GM19238 (cell line): ENCODE data around the gene WDR59.
"Not testable (repeated sequence)": the region's sequence is repeated elsewhere in the genome, so short reads cannot be mapped to it uniquely, and the experiment has no call there.

Experiments used
- DNase-seq: peaks from one replicate; pipeline ENCODE4 v3.0.0; 2011; ENCODE audit warnings: low spot score; ENCODE audit not compliant: insufficient read length

WDR59 gene

GRCh38 chr16:75012380-75013081 is 27.6 kb upstream of the WDR59 start:
- no peak for DNase-seq

GRCh38 chr16:75011634-75012307 is 26.8 kb upstream of the WDR59 start:
- no peak for DNase-seq

DNA sequence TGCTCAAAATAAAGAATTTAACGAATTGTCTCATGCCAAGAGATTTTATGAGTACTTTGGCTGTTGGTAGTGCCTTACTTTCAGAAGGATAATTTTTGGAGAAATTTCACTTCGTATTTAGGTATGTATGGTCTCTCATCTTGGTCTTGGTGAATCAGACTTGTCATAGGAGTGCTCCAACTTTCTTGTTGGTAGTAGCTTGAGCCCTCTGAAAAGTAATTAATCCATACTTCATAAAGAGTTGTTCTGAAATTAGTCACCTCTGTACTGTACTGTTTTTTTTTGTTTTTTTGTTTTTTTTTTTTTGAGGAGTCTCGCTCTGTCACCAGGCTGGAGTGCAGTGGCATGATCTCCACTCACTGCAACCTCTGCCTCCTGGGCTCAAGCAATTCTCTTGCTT is 25.5 kb upstream of the WDR59 start:
- DNase-seq: no peak

GRCh38 chr16:75007443-75007842 is 22.5 kb upstream of the WDR59 start:
- no peak for DNase-seq

- no peak for DNase-seq
Measured at GRCh38 chr16:75005697-75006096, 20.8 kb upstream of the WDR59 start.

DNA sequence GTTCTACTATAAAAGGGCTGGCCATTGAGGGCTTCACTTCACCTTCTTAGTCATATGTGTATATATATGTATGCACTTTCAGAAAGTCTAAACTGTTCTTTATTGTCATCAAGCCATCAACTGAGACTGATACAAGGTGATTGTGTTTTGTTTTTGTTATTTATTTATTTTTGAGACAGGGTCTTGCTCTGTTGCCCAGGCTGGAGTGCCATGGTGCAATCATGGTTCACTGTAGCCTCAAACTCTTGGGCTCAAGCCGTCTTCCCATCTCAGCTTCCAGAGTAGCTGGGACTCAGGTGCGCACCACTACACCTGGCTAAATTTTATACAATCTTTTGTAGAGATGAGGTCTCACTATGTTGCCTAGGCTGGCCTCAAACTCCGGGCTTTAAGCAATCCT is 19.5 kb upstream of the WDR59 start:
- no peak for DNase-seq

- DNase-seq: no peak
Measured at GRCh38 chr16:75003931-75004330, 19.0 kb upstream of the WDR59 start.

DNA sequence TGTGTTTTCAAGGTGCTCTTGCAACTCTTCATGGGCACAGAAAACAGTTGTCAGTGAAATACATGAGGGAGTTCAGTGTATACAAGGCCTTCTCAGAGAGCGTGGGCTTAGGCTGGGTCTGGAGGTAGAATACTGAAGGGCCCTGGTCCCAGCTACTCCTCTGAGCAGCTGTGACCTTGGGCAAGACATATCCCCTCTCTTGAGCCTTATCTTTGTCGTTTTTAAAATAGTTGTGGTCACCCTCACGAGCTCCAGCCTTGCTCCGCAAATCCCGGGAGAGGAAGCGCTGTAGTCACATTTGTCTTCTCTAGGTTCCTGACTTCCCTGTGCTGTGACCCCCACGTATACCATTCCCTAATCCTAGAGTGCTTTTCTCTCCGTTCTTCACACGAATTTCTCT is 17.6 kb upstream of the WDR59 start:
- no peak for DNase-seq

GRCh38 chr16:75000481-75001081 is 15.7 kb upstream of the WDR59 start:
- no peak for DNase-seq

DNA sequence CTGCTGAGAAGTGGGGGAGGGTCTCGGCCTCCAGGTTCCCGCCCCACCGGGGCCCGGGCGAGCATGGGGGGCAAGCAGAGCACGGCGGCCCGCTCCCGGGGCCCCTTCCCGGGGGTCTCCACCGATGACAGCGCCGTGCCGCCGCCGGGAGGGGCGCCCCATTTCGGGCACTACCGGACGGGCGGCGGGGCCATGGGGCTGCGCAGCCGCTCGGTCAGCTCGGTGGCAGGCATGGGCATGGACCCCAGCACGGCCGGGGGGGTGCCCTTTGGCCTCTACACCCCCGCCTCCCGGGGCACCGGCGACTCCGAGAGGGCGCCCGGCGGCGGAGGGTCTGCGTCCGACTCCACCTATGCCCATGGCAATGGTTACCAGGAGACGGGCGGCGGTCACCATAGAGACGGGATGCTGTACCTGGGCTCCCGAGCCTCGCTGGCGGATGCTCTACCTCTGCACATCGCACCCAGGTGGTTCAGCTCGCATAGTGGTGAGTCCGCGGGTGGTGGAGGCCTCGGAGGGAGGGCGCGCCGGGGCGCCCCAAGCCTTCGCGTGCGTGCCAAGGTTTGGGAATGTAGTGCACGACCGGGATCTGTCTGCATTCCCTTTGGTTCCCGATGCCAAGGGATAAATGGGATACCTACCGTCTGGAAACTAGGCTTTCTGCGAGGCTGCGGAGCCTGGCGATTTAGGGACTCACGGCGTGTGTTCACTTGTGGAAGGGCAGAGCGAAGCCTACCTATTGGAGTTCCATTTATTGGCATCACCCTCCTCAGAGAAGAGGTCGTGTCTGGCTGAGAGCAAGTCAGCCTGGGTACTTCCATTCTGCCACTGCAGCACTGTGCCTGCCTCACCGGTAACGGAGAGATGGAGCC is 14.9 kb upstream of the WDR59 start:
- DNase-seq: peak; percentile 60

DNA sequence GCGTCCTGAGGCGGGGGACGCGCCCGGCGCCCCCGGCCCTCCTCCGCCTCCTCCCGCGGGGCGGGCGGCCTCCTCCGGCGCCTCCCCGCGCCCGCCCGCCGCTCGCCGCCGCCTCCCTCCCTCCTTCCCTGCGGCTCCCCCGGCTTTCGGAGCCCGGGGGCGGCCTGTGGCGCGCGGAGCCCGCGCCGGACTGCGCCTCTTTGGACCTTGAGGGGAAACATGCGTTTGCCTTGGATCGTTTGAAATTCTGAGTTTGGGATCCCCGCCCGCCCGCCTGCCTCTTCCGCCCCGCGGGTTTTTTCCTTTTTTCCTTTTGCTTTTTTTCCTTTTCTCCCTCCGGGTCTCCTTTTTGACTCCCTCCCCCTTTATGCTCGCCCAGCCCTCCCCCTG is 14.3 kb upstream of the WDR59 start:
- peak; percentile 35 for DNase-seq

DNA sequence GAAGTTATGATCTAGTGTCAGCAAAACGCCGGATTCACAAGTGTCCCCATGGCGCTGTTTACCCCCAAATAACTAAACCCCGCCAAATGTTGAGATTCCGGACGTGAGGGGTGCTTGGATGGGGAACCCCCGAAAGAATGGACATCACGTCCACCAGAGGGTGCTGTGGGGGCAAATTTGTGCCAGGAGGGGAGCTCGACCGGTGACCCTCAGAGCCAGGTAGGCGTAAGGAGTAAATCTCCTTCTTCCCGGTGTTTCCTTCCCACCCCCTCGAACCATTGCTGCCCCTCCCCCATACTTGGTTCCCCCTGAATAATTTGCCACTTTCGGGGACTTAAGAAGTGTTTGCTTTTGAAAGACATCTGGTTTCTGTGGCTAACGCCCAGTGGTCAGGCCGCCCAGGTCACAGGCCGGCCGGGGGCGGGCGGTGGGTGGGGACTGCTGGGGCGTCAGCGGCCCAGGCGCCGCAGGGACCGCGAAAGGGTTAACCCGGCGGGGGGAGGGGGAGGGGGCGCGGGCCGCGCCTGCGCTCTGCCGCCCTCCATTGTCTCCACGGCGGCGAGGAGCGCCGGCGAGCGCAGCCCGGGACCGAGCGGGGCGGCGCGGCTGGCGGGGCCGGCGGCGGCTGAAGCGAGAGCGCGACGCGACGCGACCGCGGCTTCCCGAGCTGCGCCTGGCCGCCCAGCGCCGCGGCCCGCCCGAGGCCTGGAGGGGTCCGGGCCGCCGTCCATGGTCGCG is 13.7 kb upstream of the WDR59 start, which contains the start of gene ZNRF1:
TSS of gene ZNRF1 (plus strand) at position 544 of the 738 bp plus-strand sequence. CDS start 648 bp downstream, outside the sequence.
- peak; percentile 88 for DNase-seq

DNA sequence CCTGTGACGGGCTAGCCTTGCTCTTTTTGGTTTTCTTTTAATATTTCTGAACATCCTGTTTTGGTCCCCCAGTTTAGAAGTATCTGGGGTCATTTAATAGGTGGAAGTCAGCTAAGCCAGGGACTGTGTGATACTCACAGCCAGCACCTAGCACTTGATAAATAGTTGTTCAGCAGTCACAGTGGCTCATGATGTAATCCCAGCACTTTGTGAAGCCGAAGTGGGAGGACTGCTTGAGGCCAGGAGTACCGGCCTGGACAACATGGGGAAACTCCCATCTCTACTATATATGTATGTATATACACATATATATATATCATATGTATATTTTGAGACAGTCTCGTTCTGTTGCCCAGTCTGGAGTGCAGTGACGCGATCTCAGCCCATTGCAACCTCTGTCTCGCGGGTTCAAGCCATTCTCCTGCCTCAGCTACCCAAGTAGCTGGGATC is 12.1 kb upstream of the WDR59 start:
- DNase-seq: no peak

- no peak for DNase-seq
Measured at GRCh38 chr16:74995986-74996385, 11.1 kb upstream of the WDR59 start.

DNA sequence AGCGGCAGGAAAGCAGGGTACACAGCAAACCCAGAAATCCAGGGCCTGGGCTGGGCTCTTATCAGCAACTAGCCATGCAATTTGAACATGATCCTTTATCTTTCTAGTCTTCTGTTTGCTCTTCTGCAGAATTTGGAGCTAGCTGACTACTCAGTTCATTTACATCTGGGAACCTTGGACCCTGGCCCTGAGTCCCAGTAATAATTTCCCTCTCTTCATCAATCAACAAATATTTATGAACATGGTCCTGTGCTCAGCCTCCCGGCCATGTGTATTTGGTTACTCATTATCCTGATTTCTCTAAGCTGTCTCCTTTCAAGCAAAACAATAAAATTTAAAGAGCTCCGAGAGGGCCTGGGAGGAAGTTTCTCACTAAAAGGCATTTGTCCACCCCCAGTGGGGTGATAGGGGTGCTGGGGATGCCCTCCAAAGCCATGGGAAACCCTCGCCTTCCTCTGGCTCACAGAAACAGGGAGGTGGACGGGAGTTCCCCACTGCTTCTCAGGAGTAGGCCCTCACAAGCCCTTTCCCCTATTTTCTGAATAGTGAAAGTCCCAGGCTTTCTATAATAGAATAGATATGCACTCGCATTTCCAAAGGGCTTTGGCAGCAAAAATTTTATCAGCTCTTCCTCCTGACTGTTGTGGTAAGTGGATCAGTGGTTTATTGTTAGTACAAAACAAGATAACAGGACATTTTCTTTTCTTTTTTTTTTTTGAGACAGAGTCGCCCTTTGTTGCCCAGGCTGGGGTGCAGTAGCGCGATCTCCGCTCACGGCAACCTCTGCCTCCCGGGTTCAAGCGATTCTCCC is 6.9 kb upstream of the WDR59 start:
- DNase-seq: no peak

DNA sequence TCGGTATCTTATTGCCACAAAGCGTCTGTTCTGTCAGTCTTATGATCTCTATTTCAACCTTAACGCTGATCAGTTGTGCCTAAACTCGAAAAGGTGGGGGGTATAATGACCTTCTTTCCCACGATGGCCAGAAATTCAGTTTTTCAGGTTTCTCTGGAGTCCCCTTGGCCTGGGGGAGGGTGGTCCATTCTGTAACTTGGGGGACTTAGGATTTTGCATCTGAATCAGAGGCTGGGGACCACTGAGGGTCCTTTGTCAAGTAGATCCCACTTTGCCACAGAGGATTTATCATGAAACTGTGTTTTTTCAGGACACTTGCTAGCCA is 6.3 kb upstream of the WDR59 start:
- DNase-seq: no peak

GRCh38 chr16:74990832-74991231 is 5.9 kb upstream of the WDR59 start:
- DNase-seq: no peak

DNA sequence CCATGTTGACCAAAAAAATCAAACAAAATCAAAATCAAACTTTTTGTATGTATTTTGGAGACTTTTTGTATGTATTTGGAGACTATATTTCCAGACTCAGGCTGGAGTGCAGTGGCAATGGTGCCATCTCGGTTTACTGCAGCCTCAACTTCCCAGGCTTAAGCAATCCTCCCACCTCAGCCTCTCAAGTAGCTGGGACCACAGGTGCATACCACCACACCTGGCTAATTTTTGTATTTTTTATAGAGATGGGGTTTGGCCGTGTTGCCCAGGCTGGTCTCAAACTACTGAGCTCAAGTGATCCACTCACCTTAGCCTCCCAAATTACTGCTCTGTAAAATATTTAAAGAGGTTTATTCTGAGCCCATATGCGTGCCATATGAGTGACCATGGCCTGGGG is 4.9 kb upstream of the WDR59 start:
- not testable (repeated sequence) for DNase-seq

DNA sequence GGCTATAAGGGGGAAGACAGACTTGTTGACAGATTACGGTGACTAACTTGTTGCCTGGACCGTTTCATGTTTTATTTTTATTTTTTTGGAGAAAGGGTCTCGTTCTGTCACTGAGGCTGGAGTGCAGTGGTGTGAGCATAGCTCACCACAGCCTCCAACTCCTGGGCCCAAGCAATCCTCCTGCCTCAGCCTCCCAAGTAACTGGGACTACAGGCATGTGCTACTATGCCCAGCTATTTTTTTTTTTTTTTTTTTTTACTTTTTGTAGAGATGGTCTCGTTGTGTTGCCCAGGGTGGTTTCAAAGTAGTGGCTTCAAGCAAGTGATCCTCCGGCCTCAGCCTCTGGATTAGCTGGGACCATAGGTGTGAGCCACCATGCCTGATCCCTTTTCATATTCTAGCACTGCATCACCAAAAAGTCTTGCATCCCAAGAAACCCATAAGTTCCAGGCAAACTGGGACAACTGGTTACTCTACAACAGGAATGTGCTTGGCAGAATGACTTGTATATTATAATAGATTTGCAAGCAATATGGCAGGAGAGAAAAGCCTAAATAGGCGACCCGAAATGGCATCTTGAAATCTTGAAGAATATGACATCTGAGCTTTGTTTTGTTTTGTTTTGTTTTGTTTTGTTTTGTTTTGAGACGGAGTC is 2.2 kb upstream of the WDR59 start:
- no peak for DNase-seq

- no peak for DNase-seq
Measured at GRCh38 chr16:74984194-74984528, 762 bp downstream of the WDR59 start.
